B cell (primary cell): ENCODE results near the gene NUB1.

ENCODE experiments used
- EZH2 ChIP-seq: IDR thresholded peaks from 2 replicates; pipeline ENCODE4 v1.6.1; 2012; ENCODE audit warnings: borderline replicate concordance, low read depth, mild to moderate bottlenecking, moderate library complexity, low read length; ENCODE audit not compliant: insufficient read depth, poor library complexity, severe bottlenecking
- TF ChIP-seq, protein P1 (sequence below): fragments of 200-600 bp; IDR thresholded peaks from one replicate; pipeline ENCODE4 v1.8.0; 2022; ENCODE audit warnings: antibody characterized with exemption, mild to moderate bottlenecking

DNA sequence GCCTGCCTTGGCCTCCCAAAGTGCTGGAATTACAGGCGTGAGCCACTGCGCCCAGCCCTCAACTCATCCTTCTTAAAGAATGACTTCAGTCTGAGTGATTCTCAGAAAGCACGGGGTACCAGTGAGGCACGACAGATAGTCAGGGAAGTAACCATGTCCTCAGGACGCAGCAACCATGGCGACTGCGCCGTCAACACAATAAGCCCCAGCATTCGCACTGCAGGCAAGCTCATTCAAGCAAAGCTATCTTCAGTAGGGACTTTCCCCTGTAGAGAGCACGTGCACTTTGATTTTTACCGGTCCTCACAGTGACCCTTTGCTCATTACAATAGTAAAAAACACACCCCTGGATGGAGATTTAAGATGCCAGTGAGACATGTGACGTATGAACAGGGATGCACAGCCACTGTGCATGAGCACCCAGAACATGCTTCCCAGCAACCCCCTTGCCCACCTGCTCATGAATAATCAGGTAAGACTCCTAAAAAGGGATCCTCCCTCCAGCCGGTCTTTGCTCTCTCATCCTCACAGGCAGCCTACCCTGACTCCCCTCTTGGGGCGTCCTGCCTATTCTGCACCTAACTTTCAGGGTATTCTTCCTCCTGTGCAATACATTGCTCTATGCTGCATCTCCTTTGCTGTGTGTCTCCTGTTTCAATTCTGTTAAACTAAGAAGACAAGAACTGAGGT is 59.2 kb downstream of the NUB1 start:
- TF ChIP-seq, protein P1, sequence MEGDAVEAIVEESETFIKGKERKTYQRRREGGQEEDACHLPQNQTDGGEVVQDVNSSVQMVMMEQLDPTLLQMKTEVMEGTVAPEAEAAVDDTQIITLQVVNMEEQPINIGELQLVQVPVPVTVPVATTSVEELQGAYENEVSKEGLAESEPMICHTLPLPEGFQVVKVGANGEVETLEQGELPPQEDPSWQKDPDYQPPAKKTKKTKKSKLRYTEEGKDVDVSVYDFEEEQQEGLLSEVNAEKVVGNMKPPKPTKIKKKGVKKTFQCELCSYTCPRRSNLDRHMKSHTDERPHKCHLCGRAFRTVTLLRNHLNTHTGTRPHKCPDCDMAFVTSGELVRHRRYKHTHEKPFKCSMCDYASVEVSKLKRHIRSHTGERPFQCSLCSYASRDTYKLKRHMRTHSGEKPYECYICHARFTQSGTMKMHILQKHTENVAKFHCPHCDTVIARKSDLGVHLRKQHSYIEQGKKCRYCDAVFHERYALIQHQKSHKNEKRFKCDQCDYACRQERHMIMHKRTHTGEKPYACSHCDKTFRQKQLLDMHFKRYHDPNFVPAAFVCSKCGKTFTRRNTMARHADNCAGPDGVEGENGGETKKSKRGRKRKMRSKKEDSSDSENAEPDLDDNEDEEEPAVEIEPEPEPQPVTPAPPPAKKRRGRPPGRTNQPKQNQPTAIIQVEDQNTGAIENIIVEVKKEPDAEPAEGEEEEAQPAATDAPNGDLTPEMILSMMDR: no peak
- TF ChIP-seq EZH2: no peak
